Aortic smooth muscle cell (primary cell): ENCODE data around the gene PDHA1. TPM values are rescaled to one million over a fixed set of nuclear protein-coding genes. Genes with fewer than 3 reads are reported as not detected.

Experiments
- total RNA-seq: library from RNA; depleted of rRNA; stranded (reverse); fragments of >200 nt; gene quantifications from 2 replicates; pipeline ENCODE4 v1.2.3, GENCODE V29; 2014

Gene PDHA1
- total RNA-seq: 105 and 127 TPM in 2 replicates

DNA sequence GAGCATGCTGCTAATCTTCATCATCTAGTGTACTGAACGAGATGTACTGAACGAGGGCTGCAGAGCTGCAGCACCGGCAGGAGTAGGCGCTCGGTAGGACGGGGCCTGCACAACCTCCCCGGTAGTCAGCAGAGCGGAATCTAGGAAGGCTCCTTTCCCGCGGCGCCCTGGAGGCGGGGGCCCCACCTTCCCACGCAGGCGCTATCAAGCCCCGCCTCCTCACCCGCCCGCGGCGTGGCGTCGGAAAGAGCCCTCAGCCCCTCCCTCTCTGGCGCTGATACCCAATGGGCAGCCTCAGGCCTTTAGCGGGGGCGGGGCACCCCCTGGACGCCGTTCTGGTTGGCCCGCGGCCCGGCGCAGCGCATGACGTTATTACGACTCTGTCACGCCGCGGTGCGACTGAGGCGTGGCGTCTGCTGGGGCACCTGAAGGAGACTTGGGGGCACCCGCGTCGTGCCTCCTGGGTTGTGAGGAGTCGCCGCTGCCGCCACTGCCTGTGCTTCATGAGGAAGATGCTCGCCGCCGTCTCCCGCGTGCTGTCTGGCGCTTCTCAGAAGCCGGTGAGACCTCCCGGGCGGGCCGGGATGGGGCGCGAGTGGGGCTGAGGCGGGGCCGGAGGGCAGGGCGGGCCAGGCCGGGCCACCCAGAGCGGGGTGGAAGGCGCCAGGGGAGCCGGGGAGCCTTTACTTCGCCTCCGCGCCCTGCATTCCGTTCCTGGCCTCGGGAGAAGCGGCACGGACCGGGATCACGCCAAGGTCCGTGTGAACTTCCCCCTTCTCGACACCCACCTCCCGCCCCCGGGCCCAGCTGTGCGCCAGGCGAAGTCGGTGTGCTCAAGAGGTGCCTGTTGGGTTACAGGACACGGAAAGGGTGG, at the start of gene PDHA1:
Gene PDHA1, plus strand, starts transcription at position 393 of the 874 bp plus-strand sequence. Its CDS starts 111 bp downstream, at position 504.

Other genes with a start within 250 kb of the PDHA1 start
- 0.13 TPM in 1 of 2 replicates, not detected in the other for gene ADGRG2, start 221.5 kb upstream of the PDHA1 start, total RNA-seq
- not detected in 2 replicates for gene MAP3K15, start 171.6 kb downstream of the PDHA1 start, total RNA-seq